SK-N-SH treated with all-trans-retinoic acid at 6 μM for 48 hours (cell line): ENCODE data around the gene SLC6A9.

Source experiments
- CSRNP3 ChIP-seq: fragments of 250-450 bp; sonication (Bioruptor Pico); IDR thresholded peaks from 2 replicates; pipeline ENCODE4 v1.5.1; 2021; ENCODE audit warnings: mild to moderate bottlenecking, moderate library complexity
- ESRRG ChIP-seq: fragments of 250-450 bp; sonication (Bioruptor Pico); IDR thresholded peaks from 2 replicates; pipeline ENCODE4 v1.6.1; 2021; ENCODE audit warnings: mild to moderate bottlenecking
- OSR1 ChIP-seq: fragments of 250-450 bp; sonication (Bioruptor Pico); IDR thresholded peaks from 2 replicates; pipeline ENCODE4 v1.8.0; 2022; ENCODE audit warnings: moderate library complexity, mild to moderate bottlenecking, inconsistent platforms
- TOX ChIP-seq: fragments of 250-450 bp; sonication (Bioruptor Pico); IDR thresholded peaks from 2 replicates; pipeline ENCODE4 v1.8.0; 2021; ENCODE audit warnings: mild to moderate bottlenecking, moderate library complexity, borderline replicate concordance
- ZFP30 ChIP-seq: fragments of 450-650 bp; formaldehyde crosslinking; IDR thresholded peaks from 2 replicates; pipeline ENCODE4 v1.5.0; 2022; ENCODE audit warnings: mild to moderate bottlenecking, moderate library complexity
- TF ChIP-seq, protein P1 (sequence below): fragments of 250-450 bp; sonication (Bioruptor Pico); IDR thresholded peaks from 2 replicates; pipeline ENCODE4 v1.8.0; 2020; ENCODE audit warnings: mild to moderate bottlenecking, moderate library complexity, borderline replicate concordance

DNA sequence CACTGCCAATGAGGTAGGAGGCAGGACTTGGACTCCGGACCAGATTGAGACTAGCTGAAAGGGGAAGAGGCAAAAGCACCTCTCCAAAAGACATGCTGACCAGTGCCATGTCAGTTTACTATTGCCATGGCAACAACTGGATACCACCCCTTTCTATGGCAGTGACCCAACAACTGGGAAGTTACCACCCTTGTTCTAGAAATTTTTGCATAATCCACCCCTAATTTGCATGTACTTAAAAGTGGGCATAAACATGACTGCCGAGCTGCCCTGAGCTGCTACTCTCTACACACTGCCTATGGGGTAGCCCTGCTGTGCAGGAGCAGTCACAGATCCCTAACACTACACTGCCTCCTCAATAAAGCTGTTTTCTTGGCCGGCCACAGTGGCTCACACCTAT lies 19.0 kb upstream of the SLC6A9 start:
- TF ChIP-seq ZFP30 (CRISPR knock-in tag) (no peak), CSRNP3 (CRISPR knock-in tag) (no peak), ESRRG (CRISPR knock-in tag) (no peak), OSR1 (CRISPR knock-in tag) (no peak), TOX (CRISPR knock-in tag) (no peak)
- TF ChIP-seq, protein P1, sequence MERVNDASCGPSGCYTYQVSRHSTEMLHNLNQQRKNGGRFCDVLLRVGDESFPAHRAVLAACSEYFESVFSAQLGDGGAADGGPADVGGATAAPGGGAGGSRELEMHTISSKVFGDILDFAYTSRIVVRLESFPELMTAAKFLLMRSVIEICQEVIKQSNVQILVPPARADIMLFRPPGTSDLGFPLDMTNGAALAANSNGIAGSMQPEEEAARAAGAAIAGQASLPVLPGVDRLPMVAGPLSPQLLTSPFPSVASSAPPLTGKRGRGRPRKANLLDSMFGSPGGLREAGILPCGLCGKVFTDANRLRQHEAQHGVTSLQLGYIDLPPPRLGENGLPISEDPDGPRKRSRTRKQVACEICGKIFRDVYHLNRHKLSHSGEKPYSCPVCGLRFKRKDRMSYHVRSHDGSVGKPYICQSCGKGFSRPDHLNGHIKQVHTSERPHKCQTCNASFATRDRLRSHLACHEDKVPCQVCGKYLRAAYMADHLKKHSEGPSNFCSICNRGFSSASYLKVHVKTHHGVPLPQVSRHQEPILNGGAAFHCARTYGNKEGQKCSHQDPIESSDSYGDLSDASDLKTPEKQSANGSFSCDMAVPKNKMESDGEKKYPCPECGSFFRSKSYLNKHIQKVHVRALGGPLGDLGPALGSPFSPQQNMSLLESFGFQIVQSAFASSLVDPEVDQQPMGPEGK (CRISPR knock-in tag) = no peak
